GM13976 (cell line): ENCODE measurements around the gene NDUFB10.

Source experiments
- DNase-seq: peaks from one replicate; pipeline ENCODE4 v3.0.0; 2012; ENCODE audit warnings: low spot score
- in situ Hi-C: fragments of 300-500 bp; cut with MboI; formaldehyde crosslinking; loops from one replicate; pipeline ENCODE4 v1.12.0; 2022; ENCODE audit warnings: low sequenced_read_pairs, mixed read lengths, inconsistent platforms; ENCODE audit not compliant: unreplicated experiment
- TF ChIP-seq, protein P1 (sequence below): IDR thresholded peaks from 2 replicates; pipeline ENCODE4 v1.5.1; 2012; ENCODE audit warnings: borderline replicate concordance, mild to moderate bottlenecking; ENCODE audit not compliant: insufficient read depth; ENCODE audit errors: extremely low read depth, missing control alignments, control extremely low read depth

NDUFB10 gene

DNA sequence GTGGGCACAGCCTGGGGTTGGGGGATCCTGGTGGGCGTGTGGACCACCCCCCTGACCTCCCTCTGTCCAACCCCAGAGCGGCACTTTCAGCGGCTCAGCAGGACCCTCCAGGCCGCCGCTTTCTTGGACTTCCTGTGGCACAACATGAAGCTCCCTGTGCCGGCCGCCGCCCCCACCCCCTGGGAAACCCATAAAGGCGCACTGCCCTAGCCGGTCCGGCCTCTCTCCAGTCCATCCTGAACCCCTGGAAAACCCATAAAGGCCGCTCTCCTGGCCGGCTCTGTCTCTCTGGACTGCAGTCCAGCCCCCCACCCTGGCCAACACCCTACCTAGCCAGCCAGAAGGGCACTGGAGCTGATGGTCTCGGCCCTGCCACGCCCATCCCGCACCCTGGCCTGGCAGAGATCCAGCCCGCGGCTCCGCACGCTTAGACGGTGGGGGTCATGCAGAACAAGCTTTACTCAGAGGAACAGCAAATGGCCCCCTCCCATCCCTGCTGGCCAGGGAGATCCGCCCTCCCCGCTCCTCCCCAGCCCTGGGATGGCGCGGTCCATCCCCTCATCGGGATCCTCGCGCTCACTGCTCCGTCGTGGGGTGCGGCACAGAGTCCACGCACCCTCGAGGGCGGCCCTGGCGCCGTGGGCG lies 19.3 kb downstream of the NDUFB10 start:
- DNase-seq = no peak
- TF ChIP-seq, protein P1, sequence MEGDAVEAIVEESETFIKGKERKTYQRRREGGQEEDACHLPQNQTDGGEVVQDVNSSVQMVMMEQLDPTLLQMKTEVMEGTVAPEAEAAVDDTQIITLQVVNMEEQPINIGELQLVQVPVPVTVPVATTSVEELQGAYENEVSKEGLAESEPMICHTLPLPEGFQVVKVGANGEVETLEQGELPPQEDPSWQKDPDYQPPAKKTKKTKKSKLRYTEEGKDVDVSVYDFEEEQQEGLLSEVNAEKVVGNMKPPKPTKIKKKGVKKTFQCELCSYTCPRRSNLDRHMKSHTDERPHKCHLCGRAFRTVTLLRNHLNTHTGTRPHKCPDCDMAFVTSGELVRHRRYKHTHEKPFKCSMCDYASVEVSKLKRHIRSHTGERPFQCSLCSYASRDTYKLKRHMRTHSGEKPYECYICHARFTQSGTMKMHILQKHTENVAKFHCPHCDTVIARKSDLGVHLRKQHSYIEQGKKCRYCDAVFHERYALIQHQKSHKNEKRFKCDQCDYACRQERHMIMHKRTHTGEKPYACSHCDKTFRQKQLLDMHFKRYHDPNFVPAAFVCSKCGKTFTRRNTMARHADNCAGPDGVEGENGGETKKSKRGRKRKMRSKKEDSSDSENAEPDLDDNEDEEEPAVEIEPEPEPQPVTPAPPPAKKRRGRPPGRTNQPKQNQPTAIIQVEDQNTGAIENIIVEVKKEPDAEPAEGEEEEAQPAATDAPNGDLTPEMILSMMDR = no peak
- in situ Hi-C loops = no loop called here

DNA sequence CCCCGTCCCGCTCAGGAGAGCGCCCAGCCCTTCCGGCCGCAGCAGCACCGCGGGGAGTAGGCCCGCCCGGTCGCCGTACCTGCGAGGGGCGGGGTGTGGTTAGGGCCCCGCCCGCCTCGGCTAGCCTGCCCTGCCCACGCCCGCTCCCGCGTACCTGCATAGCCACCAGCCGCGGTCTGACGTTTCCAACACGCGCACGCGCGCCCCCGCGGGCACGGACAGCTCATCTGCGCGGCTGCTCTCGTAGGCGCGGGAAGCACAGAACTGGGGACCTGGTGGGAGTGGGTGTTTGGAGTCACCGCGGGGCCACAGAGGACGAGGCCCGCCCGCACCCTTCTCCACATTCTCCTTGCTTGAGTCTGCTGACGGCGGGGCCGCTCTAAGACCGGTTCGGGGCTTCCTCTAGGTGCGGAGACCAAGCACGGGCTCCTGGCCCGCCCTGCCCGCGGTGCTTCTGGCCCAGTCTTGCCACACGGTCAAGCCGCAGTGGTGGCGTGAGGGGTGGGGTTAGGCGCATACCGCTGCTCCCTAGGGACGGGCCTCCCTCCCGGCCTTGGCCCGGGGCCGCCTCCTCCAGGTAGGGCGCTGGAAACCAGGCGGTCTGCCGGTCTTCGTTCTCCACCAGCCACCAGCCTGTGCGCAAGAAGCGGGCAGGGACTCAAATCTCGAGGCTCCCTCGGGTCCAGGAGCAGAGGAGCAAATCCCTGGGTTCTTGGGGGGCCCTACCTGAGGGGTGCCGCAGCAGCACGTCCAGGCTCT lies 20.1 kb downstream of the NDUFB10 start:
- DNase-seq = no peak
- in situ Hi-C loops = no loop called here
- TF ChIP-seq, protein P1 = no peak

DNA sequence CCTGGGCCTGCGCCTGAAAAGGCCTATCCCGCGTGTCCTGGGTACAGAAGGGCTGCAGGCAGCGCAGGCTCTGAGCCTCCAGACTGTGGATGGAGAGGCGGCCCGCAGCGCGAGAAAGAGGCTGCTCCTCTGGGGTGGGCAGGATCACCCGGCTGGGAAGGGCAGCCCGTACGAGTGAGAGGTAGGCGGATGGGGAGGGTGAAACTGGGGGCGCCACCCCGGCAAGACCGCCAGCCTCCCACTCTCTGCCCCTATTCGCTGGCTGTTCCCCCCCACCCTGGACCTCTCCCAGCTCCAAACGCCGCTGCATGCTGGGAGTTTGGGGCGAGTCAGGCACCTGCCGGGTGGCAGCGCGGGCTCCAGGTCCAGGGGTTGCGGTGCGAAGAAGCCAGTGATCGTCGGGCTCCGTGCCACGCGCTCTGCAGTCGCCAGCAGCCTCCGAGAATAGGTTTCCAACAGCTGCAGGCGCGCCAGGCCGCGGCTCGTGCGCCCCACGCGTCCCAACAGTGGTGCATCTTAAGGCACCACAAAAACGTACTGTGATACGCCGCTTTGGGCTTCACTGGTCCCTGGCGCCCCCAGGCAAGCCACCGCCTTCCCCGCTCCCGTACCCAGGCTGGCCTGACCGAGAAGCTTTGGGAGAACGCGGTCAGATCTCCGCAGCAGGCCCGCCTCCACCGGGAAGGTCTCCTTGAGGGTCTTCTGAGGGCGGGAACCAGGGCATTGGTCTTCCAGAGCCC lies 20.9 kb downstream of the NDUFB10 start:
- in situ Hi-C loops = no loop called here
- DNase-seq = no peak
- TF ChIP-seq, protein P1 = no peak

DNA sequence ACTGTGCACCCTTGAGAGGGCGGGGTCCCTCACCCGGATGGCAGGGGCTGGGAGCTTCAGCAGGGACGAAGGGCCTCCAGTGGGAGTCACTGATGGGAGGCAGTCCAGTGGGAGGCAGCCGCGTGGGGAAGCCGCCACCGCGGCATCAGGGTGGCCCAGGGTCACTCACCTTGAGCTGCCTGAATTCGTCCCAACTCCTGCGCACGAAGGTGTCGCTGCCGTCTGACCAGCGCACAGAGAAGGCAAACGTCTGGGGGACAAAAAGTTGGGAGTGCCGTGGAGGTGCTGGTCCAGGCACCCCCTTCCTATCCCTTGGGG lies 21.4 kb downstream of the NDUFB10 start:
- TF ChIP-seq, protein P1 = no peak
- in situ Hi-C loops = no loop called here
- DNase-seq = no peak

DNA sequence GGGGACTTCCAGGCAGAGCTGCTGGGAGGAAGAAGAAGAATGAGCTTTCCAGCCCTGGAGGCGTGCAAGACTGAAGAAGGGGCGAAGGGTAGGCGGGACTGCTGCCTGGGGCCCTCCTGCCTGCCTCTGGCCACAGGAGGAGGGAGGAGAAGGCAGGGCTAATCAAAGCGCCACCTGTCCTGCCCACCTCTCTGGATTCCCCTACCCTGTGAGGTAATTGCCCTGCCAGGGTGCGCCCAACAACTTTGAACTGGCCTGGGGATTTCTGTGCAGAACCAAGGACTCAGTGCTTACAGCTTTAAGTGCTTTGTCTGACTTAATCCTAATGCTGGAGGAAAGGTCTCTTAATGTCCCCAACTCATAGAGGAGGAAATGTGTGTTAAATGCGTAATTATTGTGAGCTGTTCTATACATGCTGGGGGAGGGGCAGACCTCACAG lies 22.1 kb downstream of the NDUFB10 start, which contains the start of gene NOXO1:
TSS of gene NOXO1 (minus strand) at position 72 of the 439 bp plus-strand sequence. CDS start 290 bp downstream, outside the sequence.
- DNase-seq = no peak
- in situ Hi-C loops = no loop called here
- TF ChIP-seq, protein P1 = no peak

DNA sequence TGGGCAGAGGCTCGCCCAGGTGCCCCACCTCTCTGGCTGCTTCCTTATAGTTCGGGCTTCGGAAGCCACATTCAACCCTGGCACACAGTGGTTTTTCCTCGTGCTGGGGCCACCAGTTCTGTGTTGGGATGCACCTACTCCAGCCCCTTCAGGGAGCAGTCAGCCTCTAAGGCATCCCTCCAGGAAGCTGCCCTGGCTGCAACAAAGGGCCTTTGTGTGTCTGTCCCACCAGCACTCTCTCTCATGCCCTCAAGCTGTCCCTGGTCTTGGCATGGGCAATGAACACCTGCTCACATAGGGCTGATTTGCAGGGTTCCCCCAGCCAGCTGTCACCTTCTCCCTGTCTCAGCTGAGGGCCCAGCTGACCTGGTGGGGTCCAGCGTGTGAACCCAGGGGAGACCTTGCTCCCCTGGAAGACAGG lies 22.7 kb downstream of the NDUFB10 start:
- TF ChIP-seq, protein P1 = no peak
- DNase-seq = no peak
- in situ Hi-C loops = no loop called here
